Gastroesophageal sphincter (tissue), 3 donors: Measurements from ENCODE around the gene NUMA1.

Experiments used
- CTCF ChIP-seq, 4 experiments: fragments of 200-600 bp in 2 of 4; fragments of 450-650 bp in 2 of 4; sonication (generic) in 1 of 4; IDR thresholded peaks; one replicate each; pipeline ENCODE4 v1.5.1; 2017 to 2019; ENCODE audit warnings: antibody characterized with exemption in 4 of 4, mild to moderate bottlenecking in 2 of 4, moderate library complexity in 2 of 4
- EP300 ChIP-seq: sonication (generic); formaldehyde crosslinking; IDR thresholded peaks from one replicate; pipeline ENCODE4 v1.6.1; 2017; ENCODE audit warnings: antibody characterized with exemption, mild to moderate bottlenecking
- POLR2A ChIP-seq, 2 donors: fragments of 450-650 bp; IDR thresholded peaks; one replicate each; pipeline ENCODE4 v1.6.1; 2017; ENCODE audit warnings: antibody characterized with exemption in 2 of 2, mild to moderate bottlenecking in 2 of 2, moderate library complexity in 1 of 2
- POLR2AphosphoS5 ChIP-seq: sonication (generic); formaldehyde crosslinking; IDR thresholded peaks from one replicate; pipeline ENCODE4 v1.6.1; 2017; ENCODE audit warnings: antibody characterized with exemption

GRCh38 chr11:71996946-71997345 is 83.4 kb downstream of the NUMA1 start:
- TF ChIP-seq POLR2A (IDR thresholded peaks at IDR 0.05) (no peak), CTCF (IDR thresholded peaks at IDR 0.05) (no peak), POLR2AphosphoS5 (no peak), EP300 (no peak)
